ENCODE results near the gene RGS17. TPM values are rescaled to one million over a fixed set of nuclear protein-coding genes. Genes with fewer than 3 reads are reported as not detected.

Gene RGS17
- total and polyA plus RNA-seq, 10 of the 15 experiments (the other 5 are each of a cell fraction or from before 2014, with no cell fraction given) = 0.06 to 0.29 (median 0.14) TPM; not detected in 4

GRCh38 chr6:152981989-152982903, 148.8 kb downstream of the RGS17 start:
- Histone ChIP-seq H4K20me1 (ENCODE audit: control insufficient read depth, insufficient read depth) (no peaks in the 10 kb centered on the region), H3K27me3 (replicated peaks in 1 of 2; ENCODE audit: control insufficient read depth in 2 of 2, insufficient read depth in 2 of 2, low read length in 1 of 2) (no peaks in the 10 kb centered on the region), H2AFZ (ENCODE audit: control insufficient read depth, low read depth, low read length) (no peak overlapping the region), H3K9ac (ENCODE audit: control insufficient read depth, insufficient read depth, low read length) (peak overlapping the region; percentile 83), H3K4me1 (ENCODE audit: control insufficient read depth, insufficient read depth, low read length) (peaks cover 6% of the 10 kb centered on the region), H3K9me3 (replicated peaks; ENCODE audit: control insufficient read depth, insufficient read depth, low read length) (no peaks in the 10 kb centered on the region; the same call in 2 of the 3 replicates), H3K36me3 (ENCODE audit: control insufficient read depth in 2 of 2, insufficient read depth in 2 of 2, low read length in 1 of 2) (peaks cover 0 to 8% of the 10 kb centered on the region in 2 experiments; a peak in 1 of 4 replicates), H3K4me3 (peak overlapping the region; percentile 88), H3K4me2 (ENCODE audit: control insufficient read depth, insufficient read depth) (peak overlapping the region; percentile 53; the same call in 1 of the 2 replicates), H3K27ac (ENCODE audit: control insufficient read depth, insufficient read depth) (peak overlapping the region; percentile 87), H3K79me2 (ENCODE audit: control insufficient read depth, insufficient read depth, low read length) (peaks cover 92% of the 10 kb centered on the region)
- ChIA-PET RAD21 (ENCODE audit: unreplicated experiment) (interaction anchor here (1.2 to 4.6 kb wide), 3 partner anchors 8 to 20 kb away, joined by 5 to 22 read pairs (median 7); no protein-coding TSS in a partner anchor), POLR2A (interaction anchor here (1.0 to 5.8 kb wide), 4 partner anchors 9 to 684 kb away, joined by 4 to 101 read pairs (median 5); partner anchors contain the start of gene MTRF1L), SMC1A (ENCODE audit: uncharacterized antibody, unreplicated experiment) (interaction anchor here (0.6 to 2.0 kb wide), 6 partner anchors 9 to 199 kb away, joined by 3 to 8 read pairs (median 4); no protein-coding TSS in a partner anchor), CTCF (interaction anchor here (0.9 to 1.5 kb wide), 2 partner anchors 14 to 16 kb away, joined by 3 to 5 read pairs; no protein-coding TSS in a partner anchor)
- BruUV-seq (replicated peaks) = no TSS peak
- intact Hi-C loops (cut with micrococcal nuclease; ENCODE audit: unreplicated experiment) (loop anchor here (5.0 kb wide), 4 partner anchors 110 to 1590 kb away; partner anchors contain the start of genes RMND1 and ZBTB2), in situ Hi-C loops (cut with MboI) (loop anchor here (25.0 kb wide), 3 partner anchors 1255 to 1755 kb away; partner anchors contain the start of gene SCAF8)
- 1% methylated on average over 50 of the region's 71 CpGs for WGBS (ENCODE audit: insufficient coverage, insufficient replicate concordance, low lambda C conversion rate, missing lambda C conversion rate)
- no peak for FAIRE-seq
- TF ChIP-seq LARP7 (IDR thresholded peaks at IDR 0.05) (peak; percentile 42; the same call in 1 of the 2 replicates), REST (IDR thresholded peaks at IDR 0.05; ENCODE audit: low read depth, low read length) (no peak), IKZF2 (IDR thresholded peaks at IDR 0.05) (peak; percentile 13 to 30; a peak in 1 of 4 replicates), ZBTB11 (CRISPR knock-in tag; IDR thresholded peaks at IDR 0.05) (0 out of 2 replicates have a peak, but pooled peaks have one; percentile 8), NKRF (conservative IDR thresholded peaks at IDR 0.05) (0 out of 2 replicates have a peak, but pooled peaks have one; percentile 15), MLLT1 (IDR thresholded peaks at IDR 0.05) (0 out of 2 replicates have a peak, but pooled peaks have one; percentile 12)
- ATAC-seq = peak; percentile 2
- no peak for DNase-seq (ENCODE audit: low read depth, low spot score)
